GM12878 (cell line): ENCODE data around the gene FBN2. TPM values are rescaled to one million over a fixed set of nuclear protein-coding genes. Genes with fewer than 3 reads are reported as not detected.

Experiments used
- ASH2L ChIP-seq: fragments of 300-600, 200-600 bp; sonication (generic); IDR thresholded peaks from 2 replicates; pipeline ENCODE4 v1.6.1; 2017; ENCODE audit warnings: low read depth, mild to moderate bottlenecking, borderline replicate concordance
- ATF2 ChIP-seq: IDR thresholded peaks from 2 replicates; pipeline ENCODE4 v1.6.1; 2012; ENCODE audit warnings: low read length, inconsistent platforms
- CUX1 ChIP-seq: IDR thresholded peaks from 2 replicates; pipeline ENCODE4 v1.6.1; 2012; ENCODE audit warnings: improper control_type of control experiment, low read depth, low read length; ENCODE audit not compliant: insufficient replicate concordance
- HSF1 ChIP-seq: fragments of 150-350 bp; IDR thresholded peaks from 2 replicates; pipeline ENCODE4 v1.6.1; 2014; ENCODE audit warnings: mild to moderate bottlenecking, low read depth, low read length
- RBBP5 ChIP-seq: fragments of 200-600 bp; sonication (generic); conservative IDR thresholded peaks from 2 replicates; pipeline ENCODE4 v1.6.1; 2016
- ZBTB33 ChIP-seq: fragments of 450-650 bp; IDR thresholded peaks from 2 replicates; pipeline ENCODE4 v1.6.1; 2017; ENCODE audit warnings: mild to moderate bottlenecking
- ZNF687 ChIP-seq: fragments of 450-650 bp; IDR thresholded peaks from 2 replicates; pipeline ENCODE4 v1.6.1; 2017; ENCODE audit warnings: mild to moderate bottlenecking, moderate library complexity
- polyA plus RNA-seq, 11 experiments: library from polyadenylated mRNA; depleted of rRNA in 4 of 11; unstranded in 6 of 11; stranded (reverse) in 5 of 11; fragments of >200 nt; fragmentation: Nextera tagmentation in 4 of 11; fragmentation: Illumina TruSeq in 1 of 11; extraction: Ambion mirVana in 4 of 11; extraction: Trizol in 1 of 11; gene quantifications; 1 replicate in 1 of 11; 2 replicates in 10 of 11; pipeline versions ENCODE4 v1.2.1 to v1.2.3, GENCODE V29; 2011 to 2016; ENCODE audit warnings: inconsistent platforms in 2 of 11, missing spikeins in 2 of 11, low read depth in 1 of 11
- total RNA-seq, 4 experiments: library from RNA; depleted of rRNA in 3 of 4; stranded (reverse); fragments of >200 nt in 3 of 4; fragmentation: Illumina TruSeq in 1 of 4; extraction: Trizol in 1 of 4; gene quantifications; 2 replicates each; pipeline versions ENCODE4 v1.2.1 to v1.2.3, GENCODE V29; 2013 to 2021

Gene FBN2
- total and polyA plus RNA-seq, 10 of the 15 experiments (the other 5 are each of a cell fraction or from before 2014, with no cell fraction given) = 0.01 to 0.98 (median 0.10) TPM; not detected in 3

GRCh38 chr5:128522336-128522735, 15.7 kb downstream of the FBN2 start (continued):
- no peak for TF ChIP-seq ZBTB33
- no peak for TF ChIP-seq ZNF687
- no peak for TF ChIP-seq ATF2
- no peak for TF ChIP-seq HSF1
- no peak for TF ChIP-seq CUX1
- no peak for TF ChIP-seq ASH2L
- no peak for TF ChIP-seq RBBP5
